GM19397 (cell line): ENCODE measurements around the gene NAB1.
"Not testable (repeated sequence)": the region's sequence is repeated elsewhere in the genome, so short reads cannot be mapped to it uniquely, and the experiment has no call there.

ENCODE experiments used
- ATAC-seq: cut with Tn5 transposase; IDR thresholded peaks from one replicate; pipeline ENCODE4 v1.9.1; 2021; ENCODE audit warnings: mild to moderate bottlenecking, moderate library complexity; ENCODE audit not compliant: unreplicated experiment

Gene NAB1, protein sequence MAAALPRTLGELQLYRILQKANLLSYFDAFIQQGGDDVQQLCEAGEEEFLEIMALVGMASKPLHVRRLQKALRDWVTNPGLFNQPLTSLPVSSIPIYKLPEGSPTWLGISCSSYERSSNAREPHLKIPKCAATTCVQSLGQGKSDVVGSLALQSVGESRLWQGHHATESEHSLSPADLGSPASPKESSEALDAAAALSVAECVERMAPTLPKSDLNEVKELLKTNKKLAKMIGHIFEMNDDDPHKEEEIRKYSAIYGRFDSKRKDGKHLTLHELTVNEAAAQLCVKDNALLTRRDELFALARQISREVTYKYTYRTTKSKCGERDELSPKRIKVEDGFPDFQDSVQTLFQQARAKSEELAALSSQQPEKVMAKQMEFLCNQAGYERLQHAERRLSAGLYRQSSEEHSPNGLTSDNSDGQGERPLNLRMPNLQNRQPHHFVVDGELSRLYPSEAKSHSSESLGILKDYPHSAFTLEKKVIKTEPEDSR

DNA sequence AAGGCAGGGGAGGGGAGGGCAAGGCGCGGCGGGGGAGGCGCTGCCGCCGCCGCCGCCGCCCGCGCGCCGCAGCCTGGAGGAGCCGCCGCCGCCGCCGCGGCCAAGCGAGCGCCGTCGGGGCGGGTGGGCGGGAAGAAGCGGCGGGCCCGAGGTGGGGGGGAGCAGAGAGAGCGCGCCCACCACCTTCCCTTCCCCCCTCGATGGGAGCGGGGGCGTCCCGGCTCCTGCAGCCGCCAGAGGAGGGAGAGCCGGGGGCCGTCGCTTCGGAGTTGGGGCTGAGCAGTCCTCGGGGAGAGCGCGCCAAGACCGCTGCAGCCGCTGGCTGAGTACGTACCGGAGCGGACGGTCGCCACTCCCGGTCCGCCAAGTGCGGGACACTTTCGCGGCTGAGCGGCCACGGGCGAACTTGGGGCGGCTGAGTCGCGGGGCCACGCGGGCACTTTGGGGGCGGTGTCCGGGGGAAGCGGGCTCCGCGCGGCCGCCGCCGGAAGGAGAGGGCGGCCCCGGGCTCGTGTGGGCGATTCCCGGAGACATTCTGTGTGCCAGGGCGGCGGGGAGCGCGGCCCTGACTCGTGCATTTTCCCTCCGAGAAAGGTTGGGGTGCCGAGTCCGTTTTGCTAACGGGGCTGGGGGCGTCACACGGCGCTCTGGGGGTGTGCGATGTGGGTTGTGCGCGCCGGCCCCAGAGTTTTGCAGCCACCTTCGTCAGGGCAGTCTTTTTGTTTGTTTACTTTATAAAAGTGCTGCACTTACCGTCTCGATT lies at the start of gene NAB1:
Gene NAB1 (plus strand): TSS at position 49 of the 763 bp plus-strand sequence. CDS start 10,094 bp downstream, outside the sequence.
- ATAC-seq = peak; percentile 51

GRCh38 chr2:190599546-190600220 lies 49.2 kb upstream of the NAB1 start:
- no peak for ATAC-seq

- no peak for ATAC-seq
Observed at GRCh38 chr2:190600293-190601103, 48.4 kb upstream of the NAB1 start.

- ATAC-seq = no peak
Observed at GRCh38 chr2:190603374-190603773, 45.5 kb upstream of the NAB1 start.

GRCh38 chr2:190607014-190607597 lies 41.8 kb upstream of the NAB1 start:
- no peak for ATAC-seq

GRCh38 chr2:190607657-190608357 lies 41.1 kb upstream of the NAB1 start:
- ATAC-seq = no peak

DNA sequence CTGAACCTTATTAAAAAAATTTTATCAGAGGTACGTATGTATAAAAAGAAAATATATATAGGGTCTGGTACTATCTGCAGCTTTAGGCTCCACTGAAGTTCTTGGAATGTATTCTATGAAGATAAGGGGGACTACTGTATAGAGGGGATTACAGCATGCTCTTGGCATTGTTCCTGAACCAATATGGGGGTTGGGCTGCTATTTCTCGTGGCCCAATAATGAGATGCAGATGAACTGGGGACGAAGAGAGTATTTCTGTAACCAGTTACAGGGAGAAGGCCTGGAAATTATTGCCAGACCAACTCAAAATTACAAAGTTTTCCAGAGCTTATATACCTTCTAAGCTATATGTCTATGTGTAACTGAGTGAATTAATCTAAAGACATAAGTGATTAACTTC lies 40.0 kb upstream of the NAB1 start:
- not testable (repeated sequence) for ATAC-seq

DNA sequence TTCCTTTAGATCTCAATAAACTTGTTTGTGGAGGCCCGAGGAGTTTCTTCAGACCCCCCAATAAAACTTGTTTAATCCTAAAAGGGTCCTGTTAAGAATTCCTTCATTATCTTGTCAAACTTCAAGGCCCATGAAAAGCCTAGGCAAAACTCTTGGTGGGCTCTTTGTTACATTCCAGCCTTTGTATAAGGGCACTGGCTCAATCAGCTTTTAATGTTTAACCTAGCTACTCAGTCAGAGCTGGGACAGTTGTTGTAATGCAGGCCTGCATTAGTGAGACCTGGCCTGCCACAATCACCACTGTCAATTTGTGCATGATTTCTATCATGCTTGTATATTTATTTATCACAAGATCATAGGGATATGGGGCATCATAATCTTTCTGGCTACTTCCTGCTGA lies 39.5 kb upstream of the NAB1 start:
- not testable (repeated sequence) for ATAC-seq

DNA sequence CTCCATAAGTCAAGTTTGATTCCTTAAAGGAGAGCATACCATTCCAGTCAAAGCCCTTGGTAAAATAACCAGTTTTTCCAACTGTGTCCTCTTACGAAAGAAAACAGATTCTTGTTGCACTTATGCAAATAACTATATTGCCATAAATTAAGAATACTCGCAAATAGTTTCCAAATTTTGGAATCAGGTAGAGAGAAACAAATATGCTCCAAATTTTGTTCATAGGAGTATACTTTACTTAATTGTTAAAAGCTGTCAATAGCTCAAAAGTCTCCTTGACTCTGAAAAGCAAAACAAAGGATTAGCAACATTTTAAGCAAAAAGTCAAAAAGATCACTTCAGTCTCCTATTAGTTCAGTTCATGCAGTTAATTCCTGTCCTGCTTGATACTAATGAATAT lies 38.4 kb upstream of the NAB1 start:
- ATAC-seq = not testable (repeated sequence)

GRCh38 chr2:190615555-190616200 lies 33.2 kb upstream of the NAB1 start:
- ATAC-seq = no peak

DNA sequence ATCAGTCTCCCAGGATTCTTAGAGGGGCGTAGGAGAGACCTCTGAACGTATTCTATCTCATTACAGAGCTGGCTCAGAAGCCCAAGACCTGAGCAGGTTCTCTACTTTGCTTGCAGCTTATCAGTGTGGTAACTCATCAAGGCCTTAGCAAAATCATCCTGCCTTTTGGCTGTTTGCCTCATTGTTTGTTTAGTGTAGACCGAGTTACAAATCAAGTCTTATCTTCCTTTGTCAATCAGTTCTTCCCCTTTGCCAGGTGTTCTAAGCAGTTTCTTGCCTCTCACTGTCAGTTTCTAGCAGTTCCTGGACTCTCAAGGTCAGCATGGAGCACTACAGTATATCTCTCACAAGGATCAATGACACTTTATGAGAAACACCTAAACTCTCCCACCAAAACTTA lies 30.9 kb upstream of the NAB1 start:
- no peak for ATAC-seq

DNA sequence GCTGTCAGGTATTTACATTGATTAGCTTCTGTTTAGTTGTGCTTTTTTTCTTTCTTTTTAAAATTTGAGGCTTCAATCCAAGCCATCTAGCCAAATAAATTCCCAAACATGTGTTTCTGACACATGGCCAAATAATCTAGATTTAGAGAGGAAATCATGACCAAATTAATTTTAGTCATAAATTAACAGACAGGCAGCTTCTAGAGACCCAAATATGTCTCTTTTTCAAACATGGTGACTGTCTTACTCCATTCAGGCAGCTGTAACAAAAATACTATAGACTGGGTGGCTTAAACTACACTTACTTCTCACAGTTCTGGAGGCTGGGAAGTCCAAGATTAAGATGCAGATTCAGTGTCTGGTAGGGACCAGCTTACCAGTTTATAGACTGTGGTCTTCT lies 23.2 kb upstream of the NAB1 start:
- ATAC-seq = no peak

GRCh38 chr2:190626641-190627210 lies 22.2 kb upstream of the NAB1 start:
- ATAC-seq = no peak

DNA sequence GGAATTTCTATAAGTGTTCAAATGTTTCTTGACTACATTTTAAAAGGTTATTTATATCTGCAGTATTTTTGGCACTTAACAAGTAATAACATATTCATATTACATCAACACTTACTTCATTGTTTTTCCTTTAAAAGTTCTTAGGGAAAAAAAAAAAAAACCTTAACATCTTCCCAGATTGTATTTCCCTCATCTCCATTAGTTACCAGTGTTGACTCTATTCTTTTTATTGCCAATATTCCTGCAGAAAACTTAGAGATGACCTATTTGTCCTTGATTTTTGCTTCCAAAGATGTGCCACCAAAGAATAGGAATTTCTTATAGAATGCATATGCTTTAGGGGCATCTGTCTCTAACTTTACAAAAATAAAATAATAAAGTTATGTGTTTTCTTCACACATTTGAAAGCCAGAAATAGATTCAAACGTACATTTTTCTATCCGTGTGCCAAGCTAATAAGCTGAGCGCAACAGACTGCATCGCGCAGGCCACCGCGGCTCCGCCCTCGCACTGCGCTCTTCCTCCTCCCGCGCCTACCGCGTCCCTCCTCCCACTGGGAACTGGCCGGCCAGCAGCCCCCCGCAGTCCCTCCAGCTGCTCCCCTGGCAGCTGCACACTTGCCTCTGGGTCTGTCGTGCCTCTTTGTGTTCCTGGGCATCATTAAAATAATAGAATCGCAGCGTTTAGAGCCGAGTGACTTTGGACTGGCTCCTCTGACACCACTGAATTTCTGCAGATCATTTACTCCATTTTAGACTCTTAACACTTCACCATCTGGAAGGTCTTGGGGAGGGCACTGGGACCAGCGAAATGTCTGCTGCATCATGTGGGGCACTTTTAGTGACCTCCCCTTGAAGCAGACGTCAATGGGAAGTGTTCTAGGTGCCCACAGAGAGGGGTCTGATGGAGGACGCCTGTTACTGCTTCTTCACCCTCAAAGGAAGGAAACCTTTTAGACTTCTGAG lies 21.2 kb upstream of the NAB1 start:
- no peak for ATAC-seq

DNA sequence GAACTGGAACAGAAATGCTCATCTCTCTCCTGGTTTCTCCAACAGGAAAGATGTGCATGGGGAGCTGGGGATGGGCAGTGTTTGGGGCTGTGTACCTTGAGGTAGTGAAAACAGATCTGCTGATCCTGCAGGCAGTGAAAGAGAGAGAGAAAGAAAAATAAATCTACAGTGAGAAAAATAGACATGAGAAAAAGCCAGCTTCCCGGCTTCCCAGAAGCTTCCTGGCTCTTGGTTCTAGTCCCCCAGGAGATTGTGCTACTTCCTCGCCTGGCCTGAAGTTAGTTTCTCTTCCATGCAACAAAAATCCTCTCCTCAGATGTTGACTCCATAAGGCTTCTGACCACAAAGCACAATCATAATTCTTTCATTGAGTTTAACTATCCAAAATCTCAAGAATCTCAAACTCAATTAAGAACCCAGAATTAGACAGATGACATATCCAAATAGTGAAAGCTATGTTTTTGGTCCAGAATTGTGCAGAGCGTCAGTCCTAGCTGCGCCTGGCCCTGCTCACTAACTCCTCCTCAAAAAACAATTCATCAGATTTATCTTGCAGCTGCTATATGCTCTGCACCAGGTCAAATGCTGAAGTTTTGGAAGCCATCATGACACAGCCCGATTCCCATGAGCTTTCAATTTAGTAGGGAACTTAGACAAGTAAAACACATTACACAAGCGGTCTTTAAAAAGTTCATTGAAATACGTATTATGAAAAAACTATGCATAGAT lies 20.1 kb upstream of the NAB1 start:
- ATAC-seq = no peak

GRCh38 chr2:190634381-190634780 lies 14.5 kb upstream of the NAB1 start:
- no peak for ATAC-seq

GRCh38 chr2:190635781-190636180 lies 13.1 kb upstream of the NAB1 start:
- ATAC-seq = no peak
